Measurements from ENCODE around the gene UPK3B. TPM values are rescaled to one million over a fixed set of nuclear protein-coding genes. Genes with fewer than 3 reads are reported as not detected.
"Not testable (repeated sequence)": the region's sequence is repeated elsewhere in the genome, so short reads cannot be mapped to it uniquely, and the experiment has no call there.

Gene UPK3B
- total RNA-seq, 3 donors from 2014 or later, result 0.37 to 1.0 (median 0.40) TPM

- ATAC-seq, result no peak
These were observed 4.8 kb downstream of the UPK3B start for GRCh38 chr7:76514926-76515771.

DNA sequence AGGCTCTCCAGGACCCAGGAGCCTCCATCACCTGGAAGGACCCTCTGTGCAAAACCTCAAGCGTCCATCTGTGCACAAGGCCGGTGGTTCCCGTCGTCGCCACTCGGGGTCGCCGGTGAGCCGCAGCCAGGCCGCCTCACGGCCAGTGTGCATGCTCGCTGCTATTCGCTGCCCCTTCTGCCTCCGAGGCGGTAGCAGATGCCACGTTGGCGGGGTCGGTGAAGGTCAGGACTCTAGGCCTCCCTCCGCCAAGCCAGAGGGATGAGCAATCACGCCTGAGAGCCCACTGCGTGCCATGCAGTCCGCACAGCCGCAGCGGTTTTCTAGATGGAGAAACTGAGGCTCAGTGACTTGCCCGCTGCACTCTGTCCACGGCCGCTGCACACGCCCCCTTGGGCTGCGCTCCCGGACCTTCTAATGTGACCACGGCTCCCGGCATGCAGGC is 5.7 kb downstream of the UPK3B start:
- Mint-ChIP-seq H3K4me1 (ENCODE audit: low read depth) (no peaks in the 10 kb centered on the region), H3K9me3 (no peaks in the 10 kb centered on the region), H3K27me3 (ENCODE audit: low read depth) (no peaks in the 10 kb centered on the region), H3K4me3 (no peak overlapping the region), H3K36me3 (ENCODE audit: insufficient read depth) (no peaks in the 10 kb centered on the region)
- DNase-seq (no peak), ATAC-seq (no peak)

More at GRCh38 chr7:76514926-76515771, 4.8 kb downstream of the UPK3B start:
- Mint-ChIP-seq H3K4me3 (no peak overlapping the region), H3K9me3 (no peaks in the 10 kb centered on the region), H3K4me1 (ENCODE audit: low read depth) (no peaks in the 10 kb centered on the region), H3K36me3 (ENCODE audit: insufficient read depth) (no peaks in the 10 kb centered on the region), H3K27me3 (ENCODE audit: low read depth) (no peaks in the 10 kb centered on the region)
- DNase-seq, result no peak

- not testable (repeated sequence) for H3K9me3 Mint-ChIP-seq; ATAC-seq; H3K4me1 Mint-ChIP-seq (ENCODE audit: low read depth); DNase-seq; H3K27me3 Mint-ChIP-seq (ENCODE audit: low read depth); H3K4me3 Mint-ChIP-seq; H3K36me3 Mint-ChIP-seq (ENCODE audit: insufficient read depth)
These were observed 6.6 kb downstream of the UPK3B start for GRCh38 chr7:76516932-76517331.

- not testable (repeated sequence) for H3K36me3 Mint-ChIP-seq (ENCODE audit: insufficient read depth); H3K4me3 Mint-ChIP-seq; H3K27me3 Mint-ChIP-seq (ENCODE audit: low read depth); H3K9me3 Mint-ChIP-seq; H3K4me1 Mint-ChIP-seq (ENCODE audit: low read depth); ATAC-seq; DNase-seq
These were observed 15.8 kb downstream of the UPK3B start for GRCh38 chr7:76526183-76526582.

DNA sequence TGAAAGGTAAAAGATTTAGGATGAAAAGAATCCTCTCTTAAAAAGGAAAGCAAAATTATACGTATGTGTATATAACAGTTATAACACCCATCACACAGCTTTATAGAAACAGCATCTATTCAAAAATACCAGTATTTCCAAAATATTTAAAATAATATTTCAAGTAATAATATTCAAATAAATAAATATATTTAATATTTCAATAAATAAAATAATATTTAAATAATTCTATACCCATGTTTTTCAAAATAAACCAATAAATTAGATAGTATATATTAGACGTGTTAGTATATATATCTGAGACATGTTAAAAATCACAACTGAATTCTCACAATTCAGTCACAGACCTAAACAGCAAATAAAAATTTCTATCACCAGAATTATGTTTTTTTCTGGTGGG is 21.3 kb downstream of the UPK3B start:
- not testable (repeated sequence) for ATAC-seq; DNase-seq; H3K36me3 Mint-ChIP-seq (ENCODE audit: insufficient read depth); H3K9me3 Mint-ChIP-seq; H3K4me1 Mint-ChIP-seq (ENCODE audit: low read depth); H3K27me3 Mint-ChIP-seq (ENCODE audit: low read depth); H3K4me3 Mint-ChIP-seq

- not testable (repeated sequence) for H3K4me3 Mint-ChIP-seq
These were observed 32.8 kb downstream of the UPK3B start, which contains the start of gene SPDYE16 for GRCh38 chr7:76543197-76543596. SPDYE16 (minus strand) TSS chr7:76543297; CDS start chr7:76541459, 1,838 bp downstream.

GRCh38 chr7:76549025-76549854 is 38.9 kb downstream of the UPK3B start:
- Mint-ChIP-seq H3K4me1 (ENCODE audit: low read depth) (peaks cover 26% of the 10 kb centered on the region), H3K4me3 (peak overlapping the region; percentile 94)
- not testable (repeated sequence) for H3K36me3 Mint-ChIP-seq (ENCODE audit: insufficient read depth); H3K27me3 Mint-ChIP-seq (ENCODE audit: low read depth); H3K9me3 Mint-ChIP-seq
- DNase-seq, result peak; percentile 78
- ATAC-seq, result peak; percentile 97 to 99

More at GRCh38 chr7:76543197-76543596, 32.8 kb downstream of the UPK3B start, which contains the start of gene SPDYE16:
- H3K27me3 Mint-ChIP-seq (ENCODE audit: low read depth); DNase-seq; H3K9me3 Mint-ChIP-seq; ATAC-seq; H3K4me1 Mint-ChIP-seq (ENCODE audit: low read depth); H3K36me3 Mint-ChIP-seq (ENCODE audit: insufficient read depth): not testable (repeated sequence)

DNA sequence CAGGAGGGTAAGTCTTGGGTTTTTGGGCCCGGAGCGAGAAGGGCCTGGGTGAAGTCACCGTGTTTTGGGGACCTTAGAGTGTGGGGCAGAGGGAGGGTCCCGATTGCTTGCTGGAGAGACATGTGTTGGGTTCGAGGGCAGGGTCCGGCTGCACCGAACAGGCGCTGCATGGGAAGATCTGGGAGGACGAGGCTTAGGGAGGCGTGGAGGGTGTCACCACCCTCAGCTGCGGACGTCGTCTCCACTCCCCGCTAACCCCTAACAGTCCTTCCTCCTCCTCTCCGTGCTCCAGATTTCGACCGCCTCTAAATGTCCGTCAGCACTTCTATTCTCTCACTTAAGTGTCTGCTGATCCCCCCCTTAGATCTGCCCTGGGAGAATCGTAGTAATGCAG is 39.5 kb downstream of the UPK3B start:
- not testable (repeated sequence) for H3K9me3 Mint-ChIP-seq; H3K27me3 Mint-ChIP-seq (ENCODE audit: low read depth); H3K36me3 Mint-ChIP-seq (ENCODE audit: insufficient read depth); DNase-seq; ATAC-seq
- Mint-ChIP-seq H3K4me3 (peak overlapping the region; percentile 94), H3K4me1 (ENCODE audit: low read depth) (peaks cover 29% of the 10 kb centered on the region)

- not testable (repeated sequence) for H3K9me3 Mint-ChIP-seq; ATAC-seq; H3K27me3 Mint-ChIP-seq (ENCODE audit: low read depth); DNase-seq; H3K4me3 Mint-ChIP-seq
- H3K4me1 Mint-ChIP-seq (ENCODE audit: low read depth), result peaks cover 40% of the 10 kb centered on the region
- peaks cover 12% of the 10 kb centered on the region for H3K36me3 Mint-ChIP-seq (ENCODE audit: insufficient read depth)
These were observed 41.6 kb downstream of the UPK3B start for GRCh38 chr7:76551992-76552391.

- peaks cover 27% of the 10 kb centered on the region for H3K36me3 Mint-ChIP-seq (ENCODE audit: insufficient read depth)
- not testable (repeated sequence) for H3K9me3 Mint-ChIP-seq, ATAC-seq
These were observed 49.3 kb downstream of the UPK3B start for GRCh38 chr7:76559685-76560084.

GRCh38 chr7:76560157-76560556 is 49.8 kb downstream of the UPK3B start:
- DNase-seq; H3K27me3 Mint-ChIP-seq (ENCODE audit: low read depth); H3K4me3 Mint-ChIP-seq; H3K9me3 Mint-ChIP-seq; ATAC-seq: not testable (repeated sequence)
- peaks cover 50% of the 10 kb centered on the region for H3K4me1 Mint-ChIP-seq (ENCODE audit: low read depth)
- H3K36me3 Mint-ChIP-seq (ENCODE audit: insufficient read depth), result peaks cover 24% of the 10 kb centered on the region

More at GRCh38 chr7:76559685-76560084, 49.3 kb downstream of the UPK3B start:
- peaks cover 53% of the 10 kb centered on the region for H3K4me1 Mint-ChIP-seq (ENCODE audit: low read depth)
- H3K27me3 Mint-ChIP-seq (ENCODE audit: low read depth); H3K4me3 Mint-ChIP-seq; DNase-seq: not testable (repeated sequence)

DNA sequence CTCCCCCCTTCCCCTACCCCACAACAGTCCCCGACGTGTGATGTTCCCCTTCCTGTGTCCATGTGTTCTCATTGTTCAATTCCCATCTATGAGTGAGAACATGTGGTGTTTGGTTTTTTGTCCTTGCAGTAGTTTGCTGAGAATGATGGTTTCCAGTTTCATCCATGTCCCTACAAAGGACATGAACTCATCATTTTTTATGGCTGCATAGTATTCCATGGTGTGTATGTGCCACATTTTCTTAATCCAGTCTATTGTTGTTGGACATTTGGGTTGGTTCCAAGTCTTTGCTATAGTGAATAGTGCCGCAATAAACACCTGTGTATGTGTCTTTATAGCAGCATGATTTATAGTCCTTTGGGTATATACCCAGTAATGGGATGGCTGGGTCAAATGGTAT is 51.0 kb downstream of the UPK3B start:
- DNase-seq; ATAC-seq; H3K4me3 Mint-ChIP-seq; H3K9me3 Mint-ChIP-seq; H3K27me3 Mint-ChIP-seq (ENCODE audit: low read depth): not testable (repeated sequence)
- H3K4me1 Mint-ChIP-seq (ENCODE audit: low read depth), result peaks cover 50% of the 10 kb centered on the region
- peaks cover 30% of the 10 kb centered on the region for H3K36me3 Mint-ChIP-seq (ENCODE audit: insufficient read depth)

DNA sequence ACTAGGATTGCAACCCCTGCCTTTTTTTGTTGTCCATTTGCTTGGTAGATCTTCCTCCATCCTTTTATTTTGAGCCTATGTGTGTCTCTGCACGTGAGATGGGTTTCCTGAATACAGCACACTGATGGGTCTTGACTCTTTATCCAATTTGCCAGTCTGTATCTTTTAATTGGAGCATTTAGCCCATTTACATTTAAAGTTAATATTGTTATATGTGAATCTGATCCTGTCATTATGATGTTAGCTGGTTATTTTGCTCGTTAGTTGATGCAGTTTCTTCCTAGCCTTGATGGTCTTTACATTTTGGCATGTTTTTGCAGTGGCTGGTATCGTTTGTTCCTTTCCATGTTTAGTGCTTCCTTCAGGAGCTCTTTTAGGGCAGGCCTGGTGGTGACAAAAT is 54.6 kb downstream of the UPK3B start:
- not testable (repeated sequence) for H3K27me3 Mint-ChIP-seq (ENCODE audit: low read depth); H3K9me3 Mint-ChIP-seq; ATAC-seq; DNase-seq; H3K4me3 Mint-ChIP-seq
- peaks cover 25% of the 10 kb centered on the region for H3K36me3 Mint-ChIP-seq (ENCODE audit: insufficient read depth)
- H3K4me1 Mint-ChIP-seq (ENCODE audit: low read depth), result peaks cover 32% of the 10 kb centered on the region
